ENCODE results near the gene GYG2.
"Not testable (repeated sequence)": the region's sequence is repeated elsewhere in the genome, so short reads cannot be mapped to it uniquely, and the experiment has no call there.

GYG2 gene

DNA sequence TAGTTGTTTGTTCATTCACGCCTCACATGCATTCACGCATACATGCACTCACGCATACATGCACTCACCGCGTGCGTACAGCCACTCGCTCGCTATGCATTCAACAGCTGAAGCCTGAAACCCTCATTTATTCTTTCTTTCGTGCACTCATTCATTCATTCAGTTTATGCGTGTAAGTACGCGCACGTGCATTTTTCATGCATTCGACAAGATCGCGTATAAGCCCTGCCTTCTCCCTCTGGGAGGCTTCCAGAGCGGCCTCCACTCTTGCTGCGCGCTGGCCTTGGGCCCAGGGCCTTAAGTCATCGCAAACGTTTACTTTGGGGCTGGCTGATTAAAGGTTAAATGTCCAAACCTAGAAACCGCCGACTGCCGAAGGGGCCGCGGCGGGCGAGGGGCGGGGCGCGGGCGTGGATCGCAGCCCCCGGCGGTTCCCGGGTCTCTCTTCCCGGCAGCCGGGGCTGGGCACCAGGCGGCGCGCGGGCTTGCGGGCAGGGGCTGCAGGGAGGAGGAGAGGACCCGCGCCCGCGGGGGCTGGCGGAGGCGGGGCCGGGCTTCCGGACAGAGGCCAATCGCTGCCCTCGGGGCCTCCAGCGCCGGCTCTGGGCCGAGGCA is at the start of gene GYG2:
Gene GYG2 (plus strand): TSS at position 587 of the 615 bp plus-strand sequence. CDS start 1,259 bp downstream, outside the sequence.
- DNase-seq (ENCODE audit: low spot score): peak; percentile 72

DNA sequence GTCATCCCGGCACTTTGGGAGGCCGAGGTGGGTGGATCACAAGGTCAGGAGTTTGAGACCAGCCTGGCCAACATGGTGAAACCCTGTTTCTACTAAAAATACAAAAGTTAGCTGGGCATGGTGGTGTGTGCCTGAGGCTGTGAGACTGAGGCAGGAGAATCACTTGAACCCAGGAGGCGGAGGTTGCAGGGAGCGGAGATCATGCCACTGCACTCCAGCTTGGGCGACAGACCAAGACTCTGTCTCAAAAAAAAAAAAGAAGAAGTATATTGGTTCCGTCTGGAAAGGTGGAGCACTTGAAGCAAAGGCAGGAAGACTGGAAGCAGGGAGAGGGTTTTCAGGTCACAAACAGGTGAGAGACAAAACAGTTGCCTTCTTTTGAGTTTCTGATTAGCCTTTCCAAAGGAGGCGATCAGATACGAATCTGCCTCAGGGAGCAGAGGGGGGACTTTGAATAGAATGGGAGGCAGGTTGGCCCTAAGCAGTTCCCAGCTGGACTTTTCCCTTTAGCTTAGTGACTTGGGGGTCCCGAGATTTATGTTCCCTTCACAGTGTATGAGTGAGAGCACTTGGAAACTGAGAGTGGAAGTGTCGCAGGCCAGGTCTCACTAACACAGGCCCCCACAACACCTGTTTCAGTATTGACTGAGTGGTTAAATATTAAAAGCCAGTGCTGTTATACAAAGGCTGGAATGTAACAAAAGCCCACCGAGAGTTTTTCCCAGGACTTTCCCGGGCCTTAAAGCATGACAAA is 48.1 kb upstream of the GYG2 start:
- DNase-seq (ENCODE audit: low spot score): peak; percentile 24

DNA sequence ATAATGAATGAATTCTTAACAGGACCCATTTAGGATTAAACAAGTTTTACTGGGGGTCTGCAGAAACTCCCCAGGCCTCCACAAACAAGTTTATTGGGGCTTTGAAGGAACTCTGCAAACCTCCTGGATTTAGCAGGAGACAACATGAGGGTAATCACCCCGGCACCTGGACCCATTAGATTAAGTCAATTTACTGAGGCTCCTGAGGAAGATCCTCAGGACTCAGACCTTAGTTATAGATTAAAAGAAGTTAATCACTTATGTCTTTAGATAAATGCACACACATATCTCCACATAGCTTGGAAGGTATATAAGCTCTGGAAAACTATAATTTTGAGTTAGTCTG is 47.5 kb upstream of the GYG2 start:
- DNase-seq (ENCODE audit: low spot score): no peak

DNA sequence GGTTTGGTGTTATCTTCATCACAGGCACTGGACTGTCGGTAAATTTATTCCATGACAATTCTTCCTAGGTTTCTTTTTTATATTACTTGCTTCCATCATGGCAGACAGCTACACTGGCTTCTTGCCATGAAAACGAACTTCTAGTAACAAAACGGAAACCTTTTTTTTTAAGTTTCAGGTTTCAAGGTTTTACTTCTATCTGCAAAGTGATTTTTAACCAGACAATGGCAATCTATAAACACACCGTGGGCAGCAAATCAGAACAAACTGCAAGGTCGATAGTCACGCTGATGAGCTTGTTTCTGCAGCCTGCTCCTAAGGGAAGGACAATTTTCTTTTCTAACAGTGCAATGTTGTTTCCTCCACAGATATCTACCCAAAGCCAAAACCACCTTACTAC is 47.0 kb upstream of the GYG2 start:
- no peak for DNase-seq (ENCODE audit: low spot score)

DNA sequence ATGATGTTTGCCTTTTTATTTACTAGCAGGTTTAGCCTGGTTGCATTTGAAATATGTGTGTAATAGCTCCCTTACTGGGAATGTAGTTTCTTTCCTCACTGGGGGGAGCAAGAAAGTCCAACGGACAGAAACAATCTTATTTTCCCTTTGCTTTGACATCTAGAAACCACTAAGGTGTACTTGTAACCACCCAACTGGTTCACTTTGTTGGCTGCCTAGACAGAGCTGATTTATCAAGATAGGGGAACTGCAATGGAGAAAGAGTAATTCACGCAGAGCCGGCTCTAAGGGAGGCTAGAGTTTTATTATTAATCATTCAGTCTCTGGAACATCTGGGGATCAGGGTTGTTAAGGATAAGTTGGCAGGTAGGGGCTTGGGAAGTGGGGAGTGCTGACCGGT is 46.6 kb upstream of the GYG2 start:
- no peak for DNase-seq (ENCODE audit: low spot score)

DNA sequence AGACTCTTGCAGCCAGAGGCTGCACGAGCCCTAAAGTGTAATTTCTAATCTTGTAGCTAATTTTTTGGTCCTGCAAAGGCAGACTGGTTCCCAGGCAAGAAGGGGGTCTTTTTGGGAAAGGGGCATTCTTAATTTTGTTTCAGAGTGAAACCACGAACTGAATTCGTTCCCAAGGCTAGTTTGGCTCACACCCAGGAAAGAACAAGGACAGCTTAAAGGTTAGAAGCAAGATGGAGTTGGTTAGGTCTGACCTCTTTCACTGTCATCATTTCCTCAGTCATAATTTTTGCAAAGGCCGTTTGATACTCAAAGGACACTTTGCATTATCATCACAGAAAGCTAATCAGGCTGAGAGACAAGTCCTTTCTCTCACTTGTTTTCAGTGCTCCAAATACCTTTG is 46.0 kb upstream of the GYG2 start:
- no peak for DNase-seq (ENCODE audit: low spot score)

DNA sequence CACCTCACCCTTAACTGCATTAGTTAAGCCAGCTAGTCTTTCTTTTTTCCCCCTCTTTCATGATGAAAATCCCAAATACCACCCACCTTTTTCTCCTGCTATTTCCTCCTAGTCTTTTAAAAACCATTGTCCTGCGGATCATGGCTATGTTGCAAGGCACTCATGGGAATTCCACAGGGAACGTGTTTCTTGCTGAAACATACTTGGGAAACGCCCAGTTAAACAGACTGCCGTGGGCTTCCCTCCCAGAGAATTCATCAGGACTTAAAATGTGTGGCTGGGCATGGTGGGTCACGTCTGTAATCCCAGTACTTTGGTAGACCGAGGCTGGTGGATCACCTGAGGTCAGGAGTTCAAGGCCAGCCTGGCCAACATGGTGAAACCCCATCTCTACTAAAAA is 44.7 kb upstream of the GYG2 start:
- DNase-seq (ENCODE audit: low spot score): no peak

DNA sequence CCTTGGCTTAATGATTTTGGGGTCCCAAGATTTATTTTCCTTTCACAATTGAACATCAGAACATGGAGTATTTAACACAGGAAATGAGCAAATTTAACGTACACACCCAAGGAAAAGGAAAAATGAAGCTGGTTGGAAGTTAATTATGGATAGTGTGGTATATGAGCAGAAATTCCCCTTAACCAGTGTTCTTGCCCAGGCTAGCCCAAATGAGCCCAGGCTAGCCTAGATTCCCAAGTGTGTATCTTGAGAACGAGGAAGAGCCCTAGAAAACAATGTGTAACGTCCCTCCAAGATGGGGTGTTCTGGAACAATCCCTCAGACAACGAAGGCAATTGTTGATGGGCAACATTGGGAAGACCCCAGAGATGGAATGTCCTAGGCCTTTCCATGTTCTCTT is 43.2 kb upstream of the GYG2 start:
- DNase-seq (ENCODE audit: low spot score): no peak

DNA sequence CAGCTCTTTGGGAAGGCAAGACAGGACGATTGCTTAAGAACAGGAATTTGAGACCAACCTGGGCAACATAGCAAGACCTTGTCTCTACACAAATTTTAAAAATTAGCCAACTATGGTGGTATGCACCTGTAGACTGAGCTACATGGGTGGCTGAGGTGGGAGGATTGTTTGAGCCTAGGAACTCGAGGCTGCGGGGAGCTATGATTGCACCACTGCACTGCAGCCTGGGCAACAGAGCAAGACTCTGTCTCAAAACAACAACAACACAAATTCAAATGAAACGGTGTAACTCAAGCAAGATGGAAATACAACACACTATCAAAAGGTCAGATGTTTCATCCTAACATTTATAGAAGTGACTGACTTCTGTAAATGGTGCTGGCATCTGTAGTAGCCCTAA is 39.8 kb upstream of the GYG2 start:
- no peak for DNase-seq (ENCODE audit: low spot score)

DNA sequence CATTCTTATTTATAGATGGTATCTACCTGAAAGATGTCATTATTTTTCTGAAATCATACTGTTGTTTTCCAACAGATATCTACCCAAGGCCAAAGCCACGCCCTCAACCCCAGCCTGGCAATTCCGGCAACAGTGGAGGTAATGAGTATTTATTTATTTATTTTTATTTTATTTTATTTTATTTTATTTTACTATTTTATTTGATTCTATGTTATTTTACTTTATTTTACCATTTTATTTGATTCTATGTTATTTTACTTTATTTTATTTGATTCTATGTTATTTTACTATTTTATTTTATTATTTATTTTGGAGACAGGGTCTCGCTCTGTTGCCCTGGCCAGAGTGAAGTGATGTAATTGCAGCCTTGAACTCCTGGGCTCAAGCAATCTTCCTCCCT is 39.2 kb upstream of the GYG2 start:
- DNase-seq (ENCODE audit: low spot score): no peak

DNA sequence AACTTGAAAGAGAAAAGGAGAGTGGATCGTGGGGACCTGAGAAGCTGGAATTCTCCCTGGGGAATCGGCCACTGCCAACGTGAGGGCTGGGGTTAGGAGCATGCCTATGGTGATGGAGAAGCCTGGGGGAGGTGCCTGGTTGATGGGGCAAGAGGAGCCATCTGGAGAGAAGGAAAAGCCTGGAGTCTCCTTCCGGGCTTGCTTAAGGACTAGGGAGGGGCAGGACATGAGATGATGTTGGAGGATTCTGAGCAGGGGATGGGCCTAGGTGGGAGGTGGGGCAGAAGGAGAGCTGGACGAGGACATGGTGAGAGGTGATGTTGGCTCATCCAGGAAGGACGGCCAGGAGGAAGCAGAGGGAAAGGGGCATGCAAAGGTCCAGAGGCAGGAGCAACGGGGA is 35.0 kb upstream of the GYG2 start:
- no peak for DNase-seq (ENCODE audit: low spot score)

DNA sequence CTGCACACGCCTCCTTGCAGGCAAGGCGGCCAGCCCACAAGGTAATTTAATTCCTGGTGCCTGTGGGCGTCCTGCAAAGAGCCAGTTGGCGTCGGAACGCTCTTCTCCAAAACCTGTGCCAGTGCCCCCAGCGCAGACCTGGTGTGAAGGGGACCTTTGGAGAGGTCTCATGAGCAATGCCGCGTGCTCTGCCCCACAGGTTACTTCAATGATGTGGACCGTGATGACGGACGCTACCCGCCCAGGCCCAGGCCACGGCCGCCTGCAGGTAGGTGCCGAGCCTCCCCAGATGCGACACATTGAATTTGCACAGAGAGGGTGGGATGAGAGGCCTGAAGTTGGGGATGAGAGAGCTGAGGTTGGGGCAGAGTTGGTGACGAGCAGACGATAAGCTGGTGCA is 34.4 kb upstream of the GYG2 start:
- DNase-seq (ENCODE audit: low spot score): no peak

DNA sequence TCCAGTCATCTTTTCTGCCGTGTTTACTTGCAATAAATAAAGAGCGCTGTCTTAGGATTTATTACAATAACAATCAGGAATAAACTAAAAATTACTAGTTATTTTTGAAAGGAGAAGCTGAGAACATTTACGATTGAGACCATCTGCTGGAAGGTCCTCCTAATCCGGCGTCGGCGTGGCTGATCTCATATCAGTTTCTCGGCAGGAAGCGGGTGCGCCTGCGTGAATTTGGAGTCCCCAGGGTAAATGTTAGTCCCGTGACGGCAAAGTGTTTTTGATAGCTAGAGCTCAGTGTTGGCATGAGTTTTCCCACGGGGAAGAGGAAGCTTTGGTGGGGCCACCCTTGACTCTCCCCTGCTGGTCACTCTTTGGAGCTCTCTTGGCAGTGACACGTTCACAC is 31.9 kb upstream of the GYG2 start:
- DNase-seq (ENCODE audit: low spot score): not testable (repeated sequence)

DNA sequence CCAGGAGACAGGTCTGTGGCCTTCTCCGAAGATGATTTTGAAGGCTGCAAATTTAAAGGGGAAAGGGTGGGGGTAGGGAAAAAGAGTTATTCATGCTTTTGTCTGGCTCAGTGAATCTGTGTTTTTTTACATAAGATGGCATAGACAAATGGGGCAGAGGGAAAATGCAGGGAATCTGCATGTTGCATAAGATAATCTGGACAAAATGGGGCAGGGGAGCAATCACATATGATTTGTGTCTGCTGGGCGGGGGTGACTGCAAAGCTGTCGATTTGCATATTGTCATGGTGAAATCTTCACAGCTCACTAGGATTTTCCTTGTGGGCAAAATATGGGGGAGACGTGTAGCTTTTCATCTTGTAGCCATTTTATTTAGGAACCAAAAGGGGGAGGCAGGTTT is 29.4 kb upstream of the GYG2 start:
- no peak for DNase-seq (ENCODE audit: low spot score)

DNA sequence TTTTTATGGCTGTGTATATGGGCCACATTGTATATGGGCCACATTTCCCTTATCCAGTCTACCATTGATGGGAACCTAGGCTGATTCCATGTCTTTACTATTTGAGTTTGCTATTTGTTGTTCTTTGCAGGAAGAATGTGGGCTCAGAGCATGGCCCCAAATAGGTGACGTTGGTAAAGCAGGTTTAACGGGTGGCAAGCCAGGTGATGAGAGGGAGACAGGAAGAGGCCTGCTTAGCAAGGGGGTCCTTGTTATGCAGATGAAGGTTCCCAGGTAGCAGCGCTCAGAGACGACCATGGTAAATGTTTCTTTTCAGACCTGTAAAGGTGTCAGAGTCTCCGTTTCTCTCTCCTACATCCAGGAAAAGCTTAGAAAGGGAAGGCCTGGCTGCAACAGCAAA is 28.8 kb upstream of the GYG2 start:
- not testable (repeated sequence) for DNase-seq (ENCODE audit: low spot score)

DNA sequence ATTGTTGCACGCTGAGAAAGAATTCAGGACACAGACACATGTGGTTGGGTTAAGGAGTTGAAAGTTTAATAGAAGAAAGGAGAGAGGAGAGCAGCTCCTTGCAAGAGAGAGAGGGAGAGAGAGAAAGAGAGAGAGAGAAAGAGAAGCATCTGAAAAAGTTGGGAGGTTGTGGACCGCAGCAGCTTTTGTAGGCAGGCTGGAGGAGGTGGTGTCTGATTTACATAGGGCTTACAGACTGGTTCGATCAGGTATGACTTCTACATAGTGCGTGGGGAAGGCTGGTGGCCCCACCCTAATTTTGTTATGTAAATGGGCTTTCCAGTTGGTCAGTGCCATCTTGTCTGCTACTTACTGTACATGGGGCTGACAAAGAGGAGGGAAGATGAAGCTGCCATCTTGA is 27.5 kb upstream of the GYG2 start:
- no peak for DNase-seq (ENCODE audit: low spot score)

DNA sequence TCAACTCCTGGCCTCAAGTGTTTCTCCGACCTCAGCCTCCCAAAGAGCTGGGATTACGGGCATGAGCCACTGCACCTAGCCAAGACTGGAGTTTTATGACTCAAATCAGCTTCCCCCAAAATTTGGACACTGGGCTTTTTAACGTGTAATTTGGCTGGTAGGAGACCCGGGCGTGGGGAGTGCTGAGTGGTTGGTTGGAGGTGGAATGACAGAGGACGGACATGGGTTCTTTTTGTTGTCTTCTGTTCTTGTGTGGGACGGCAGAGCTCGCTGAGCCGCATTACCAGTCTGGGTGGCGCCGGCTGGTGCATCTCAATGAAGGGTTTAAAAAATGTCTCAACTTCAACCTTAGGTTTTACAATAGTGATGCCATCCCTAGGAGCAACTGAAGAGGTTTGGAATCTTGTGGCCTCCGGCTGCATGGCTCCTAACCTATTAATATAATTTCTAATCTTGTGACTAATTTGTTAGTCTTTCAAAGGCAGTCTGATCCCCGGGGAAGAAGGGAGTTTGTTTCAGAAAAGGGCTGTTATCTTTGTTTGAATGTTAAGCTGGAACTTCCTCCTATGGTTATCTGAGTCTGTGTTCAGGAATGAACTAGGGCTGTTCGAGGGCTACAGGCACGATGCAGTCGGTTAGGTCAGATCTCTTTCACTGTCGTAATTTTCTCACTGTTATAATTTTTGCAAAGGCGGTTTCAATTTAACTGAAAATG is 26.2 kb upstream of the GYG2 start:
- DNase-seq (ENCODE audit: low spot score): not testable (repeated sequence)

DNA sequence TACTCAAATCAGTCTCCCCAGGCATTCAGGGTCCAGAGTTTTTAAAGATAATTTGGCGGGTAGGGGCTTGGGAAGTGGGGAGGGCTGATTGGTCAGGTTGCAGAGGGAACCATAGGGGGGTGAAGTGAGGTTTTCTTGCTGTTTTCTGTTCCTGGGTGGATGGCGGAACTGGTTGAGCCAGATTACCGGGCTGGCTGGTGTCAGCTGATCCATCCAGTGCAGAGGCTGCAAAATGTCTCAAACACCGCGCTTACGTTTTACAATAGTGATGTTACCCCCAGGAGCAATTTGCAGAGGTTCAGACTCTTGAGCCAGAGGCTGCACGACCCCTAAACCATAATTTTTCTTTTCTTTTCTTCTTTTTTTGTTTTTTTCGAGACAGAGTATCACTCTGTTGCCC is 25.2 kb upstream of the GYG2 start:
- DNase-seq (ENCODE audit: low spot score): not testable (repeated sequence)

DNA sequence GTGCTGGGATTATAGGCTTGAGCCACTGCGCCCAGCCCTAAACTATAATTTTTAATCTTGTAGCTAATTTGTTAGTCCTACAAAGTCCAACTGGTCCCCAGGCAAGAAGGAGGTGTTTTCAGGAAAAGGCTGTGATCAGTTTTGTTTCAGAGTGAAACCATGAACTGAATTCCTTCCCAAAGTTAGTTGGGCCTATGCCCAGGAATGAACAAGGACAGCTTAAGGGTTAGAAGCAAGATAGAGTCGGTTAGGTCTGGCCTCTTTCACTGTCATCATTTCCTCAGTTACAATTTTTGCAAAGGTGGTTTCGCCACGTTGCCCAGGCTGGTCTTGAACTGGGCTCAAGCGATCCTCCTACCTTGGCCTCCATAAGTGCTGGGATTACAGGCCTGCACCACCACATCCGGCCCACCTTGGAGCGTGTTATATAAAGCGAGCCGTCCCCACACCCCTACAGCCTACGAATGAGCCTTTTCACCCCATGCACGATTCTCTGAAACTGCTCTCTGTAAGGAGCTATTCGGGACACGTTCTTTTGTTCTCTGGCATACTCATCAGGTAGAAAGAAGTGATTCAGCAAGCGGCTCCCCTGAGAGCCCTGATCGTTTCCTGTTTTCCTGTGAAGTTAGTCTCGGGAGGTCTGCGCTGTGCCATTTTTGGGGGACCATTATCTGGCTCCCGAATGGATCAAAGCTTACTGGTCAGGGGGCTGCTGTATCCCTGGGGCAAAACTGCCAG is 24.5 kb upstream of the GYG2 start:
- not testable (repeated sequence) for DNase-seq (ENCODE audit: low spot score)

DNA sequence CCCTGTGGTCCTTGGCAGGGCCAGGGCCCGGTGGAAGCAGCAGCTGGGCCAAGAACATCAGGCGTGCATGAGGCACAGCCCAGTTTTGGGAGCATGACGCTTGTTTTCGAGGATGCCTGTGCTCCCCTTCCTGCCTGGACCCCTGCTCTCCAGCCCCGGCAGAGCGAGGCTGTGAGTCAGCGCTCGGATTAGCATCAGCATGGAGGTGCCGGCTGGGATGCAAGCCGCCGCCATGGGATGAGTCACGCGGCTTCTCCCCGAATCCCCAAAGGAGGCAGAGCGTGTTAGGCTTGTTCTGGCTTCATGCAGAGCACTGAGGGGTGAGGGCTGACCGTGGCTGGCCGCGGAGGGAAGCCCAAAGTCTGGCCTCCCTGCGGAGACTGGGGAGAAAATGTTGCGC is 23.9 kb upstream of the GYG2 start:
- DNase-seq (ENCODE audit: low spot score): not testable (repeated sequence)

DNA sequence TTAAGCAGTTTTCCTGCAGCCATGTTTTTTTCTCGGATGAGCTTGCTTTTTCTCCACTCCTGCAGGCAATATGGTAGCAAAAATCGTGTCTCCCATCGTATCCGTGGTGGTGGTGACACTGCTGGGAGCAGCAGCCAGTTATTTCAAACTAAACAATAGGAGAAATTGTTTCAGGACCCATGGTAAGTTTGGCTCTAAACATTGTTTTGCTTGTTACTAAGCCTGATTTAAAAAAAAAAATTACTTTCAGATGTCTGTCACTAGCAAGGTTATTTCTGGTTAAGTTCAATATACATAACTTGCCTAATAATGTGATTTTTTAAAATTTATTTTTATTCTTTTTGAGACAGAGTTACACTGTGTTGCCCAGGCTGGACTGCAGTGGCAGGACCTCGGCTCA is 17.5 kb upstream of the GYG2 start:
- DNase-seq (ENCODE audit: low spot score): no peak

DNA sequence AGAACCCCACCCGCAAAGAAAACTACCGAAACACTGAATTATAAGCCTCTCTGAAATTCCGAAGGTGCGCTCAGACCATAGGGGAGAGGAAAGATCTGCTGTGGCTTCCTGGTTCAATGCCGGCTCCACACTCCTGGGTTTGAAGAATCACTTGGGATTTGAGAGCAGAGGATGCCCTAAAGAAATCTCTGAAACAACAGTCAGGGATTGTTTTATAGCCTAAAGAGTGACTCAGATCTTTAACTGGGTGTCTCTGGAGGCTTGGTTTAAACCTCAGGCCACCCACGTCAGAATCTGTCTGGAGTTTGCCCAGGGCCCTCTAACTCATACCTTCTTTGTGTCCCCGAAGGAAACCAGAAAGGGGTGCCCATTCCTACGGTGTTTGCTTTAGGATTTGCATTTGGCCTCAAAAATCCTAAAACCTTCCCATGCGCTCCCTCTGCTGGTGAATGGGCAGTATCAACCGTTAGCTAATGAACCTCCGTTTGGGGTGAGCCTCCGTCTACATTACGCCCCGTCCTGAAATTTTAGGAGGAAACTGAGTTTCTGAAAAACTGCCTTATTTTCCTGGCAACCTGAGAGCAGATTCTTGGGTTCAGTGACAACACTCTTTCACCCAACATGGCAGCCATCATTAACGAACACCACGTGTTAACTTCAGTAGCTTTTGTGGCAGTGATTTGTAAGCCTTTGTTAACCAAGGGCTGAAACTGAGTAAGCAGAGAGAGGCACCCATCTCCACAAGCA is 16.4 kb upstream of the GYG2 start:
- DNase-seq (ENCODE audit: low spot score): not testable (repeated sequence)
